HG02885 (cell line): ENCODE measurements around the gene ZNF575.
"Not testable (repeated sequence)": the region's sequence is repeated elsewhere in the genome, so short reads cannot be mapped to it uniquely, and the experiment has no call there.

ENCODE experiments used
- ATAC-seq: cut with Tn5 transposase; IDR thresholded peaks from one replicate; pipeline ENCODE4 v1.9.1; 2021; ENCODE audit warnings: mild to moderate bottlenecking; ENCODE audit not compliant: unreplicated experiment, poor library complexity

ZNF575 gene

GRCh38 chr19:43540381-43540780, 7.4 kb downstream of the ZNF575 start:
- no peak for ATAC-seq

GRCh38 chr19:43541920-43542650, 9.1 kb downstream of the ZNF575 start:
- ATAC-seq, result no peak

DNA sequence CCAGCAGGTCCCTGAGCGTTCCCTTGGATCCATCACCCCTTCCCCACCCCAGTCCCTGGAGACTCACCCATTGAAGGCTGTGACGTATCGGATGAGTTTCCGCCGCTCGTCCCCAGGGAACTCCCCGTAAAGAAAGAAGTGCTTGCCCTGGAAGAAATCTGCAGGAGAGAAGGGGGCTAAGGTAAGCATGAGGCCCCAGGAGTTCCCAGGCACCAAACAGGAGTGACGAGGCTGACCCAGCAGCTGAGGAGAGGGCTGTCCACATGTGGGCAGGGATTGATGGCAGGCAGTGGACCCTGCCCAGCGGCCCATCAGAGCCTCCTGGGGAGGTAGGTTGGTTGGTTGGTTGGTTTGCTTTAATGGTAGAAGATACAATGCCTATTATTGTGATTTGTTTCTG, 11.1 kb downstream of the ZNF575 start:
- no peak for ATAC-seq

- no peak for ATAC-seq
These were observed 12.3 kb downstream of the ZNF575 start for GRCh38 chr19:43545276-43545675.

- no peak for ATAC-seq
These were observed 13.0 kb downstream of the ZNF575 start for GRCh38 chr19:43545981-43546380.

DNA sequence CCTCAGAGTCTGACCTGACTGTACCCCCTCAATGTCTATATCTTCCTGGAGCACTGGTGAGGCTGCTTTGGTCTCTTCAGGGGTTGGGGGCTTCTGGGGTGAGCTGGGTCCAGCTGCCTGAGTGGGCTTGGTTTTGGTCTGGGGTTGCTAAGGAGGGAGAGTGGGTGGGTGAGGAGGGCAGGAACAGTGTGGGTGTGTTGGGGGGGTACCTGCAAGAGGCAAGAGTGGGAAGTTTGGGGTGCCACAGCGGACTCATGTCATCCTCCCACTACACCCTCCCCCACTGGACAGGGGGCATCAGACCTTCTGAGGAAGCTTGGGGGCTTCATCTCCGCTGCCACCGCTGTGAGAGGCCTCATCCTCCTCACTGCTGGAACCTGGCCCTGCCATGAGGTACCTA, 13.6 kb downstream of the ZNF575 start:
- ATAC-seq, result no peak

DNA sequence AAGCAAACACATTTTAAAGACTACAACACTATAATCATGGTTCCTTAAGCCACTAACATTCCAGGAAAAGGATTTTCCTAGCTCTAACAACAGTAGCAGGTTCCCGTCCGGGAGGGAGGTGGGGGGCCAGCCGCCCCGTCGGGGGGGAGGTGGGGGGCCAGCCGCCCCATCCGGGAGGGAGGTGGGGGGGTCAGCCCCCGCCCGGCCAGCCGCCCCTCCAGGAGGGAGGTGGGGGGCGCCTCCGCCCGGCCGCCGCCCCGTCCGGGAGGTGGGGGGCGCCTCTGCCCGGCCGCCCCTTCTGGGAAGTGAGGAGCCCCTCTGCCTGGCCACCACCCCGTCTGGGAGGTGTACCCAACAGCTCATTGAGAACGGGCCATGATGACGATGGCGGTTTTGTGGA, 14.9 kb downstream of the ZNF575 start:
- not testable (repeated sequence) for ATAC-seq

DNA sequence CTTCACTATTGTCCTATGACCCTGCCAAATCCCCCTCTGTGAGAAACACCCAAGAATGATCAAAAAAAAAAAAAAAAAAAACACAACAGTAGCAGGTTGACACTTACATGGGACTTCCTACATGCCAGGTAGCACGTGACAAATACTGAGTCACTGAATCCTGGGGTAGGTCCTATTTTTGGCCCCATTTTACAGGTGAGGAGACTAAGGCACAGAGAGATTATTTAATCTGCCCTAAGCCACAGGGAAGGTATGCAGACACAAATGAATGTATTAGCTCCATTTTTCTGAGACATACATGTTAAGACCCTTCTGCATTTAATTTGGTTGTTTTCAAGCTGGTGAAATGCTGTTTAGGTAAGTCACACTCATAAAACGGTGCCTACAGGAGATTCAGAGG, 15.7 kb downstream of the ZNF575 start:
- ATAC-seq, result no peak

- no peak for ATAC-seq
These were observed 18.6 kb downstream of the ZNF575 start for GRCh38 chr19:43551399-43552197.

DNA sequence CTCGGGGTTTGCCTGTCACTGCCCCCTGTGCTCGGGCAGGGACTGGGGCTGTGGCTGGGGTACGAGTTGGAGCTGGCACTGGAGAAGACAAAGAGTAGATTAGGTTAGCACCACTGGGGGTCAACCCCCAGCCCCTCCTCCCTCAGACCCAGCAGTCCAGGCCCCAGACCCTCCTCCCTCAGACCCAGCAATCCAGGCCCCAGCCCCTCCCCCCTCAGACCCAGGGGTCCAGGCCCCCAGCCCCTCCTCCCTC, 19.1 kb downstream of the ZNF575 start:
- ATAC-seq, result no peak

GRCh38 chr19:43552616-43553015, 19.6 kb downstream of the ZNF575 start:
- ATAC-seq, result no peak

- no peak for ATAC-seq
These were observed 20.7 kb downstream of the ZNF575 start for GRCh38 chr19:43553656-43554055.

DNA sequence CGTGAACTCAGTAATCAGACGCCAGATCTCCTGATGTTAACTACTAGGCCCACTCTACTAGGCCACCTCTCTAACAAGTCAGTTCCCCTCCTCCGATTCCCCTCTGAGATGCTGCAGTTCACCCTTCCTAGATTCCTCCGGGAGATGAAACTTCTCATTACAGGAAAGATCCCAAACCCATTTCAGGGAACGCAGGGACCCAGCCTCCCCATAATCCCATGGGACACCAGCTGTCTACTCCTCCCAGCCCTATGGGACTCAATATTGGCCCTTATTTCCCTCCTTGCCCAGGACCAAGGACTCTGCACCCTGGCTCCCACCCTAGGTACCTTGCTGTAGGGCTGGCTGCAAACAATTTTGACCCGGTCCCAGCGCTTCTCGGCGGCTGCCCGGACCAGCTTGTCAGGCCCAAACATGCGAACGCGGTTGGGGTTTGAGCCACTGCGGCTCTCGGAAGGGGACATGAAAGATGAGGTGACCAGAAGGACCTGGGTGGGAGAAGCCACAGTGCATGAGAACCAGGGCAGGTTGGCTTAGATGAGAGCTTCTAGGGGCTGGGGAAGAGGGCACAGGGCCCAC, 21.4 kb downstream of the ZNF575 start:
- no peak for ATAC-seq

GRCh38 chr19:43555185-43555770, 22.3 kb downstream of the ZNF575 start:
- ATAC-seq, result no peak

- no peak for ATAC-seq
These were observed 27.7 kb downstream of the ZNF575 start for GRCh38 chr19:43560687-43561086.

DNA sequence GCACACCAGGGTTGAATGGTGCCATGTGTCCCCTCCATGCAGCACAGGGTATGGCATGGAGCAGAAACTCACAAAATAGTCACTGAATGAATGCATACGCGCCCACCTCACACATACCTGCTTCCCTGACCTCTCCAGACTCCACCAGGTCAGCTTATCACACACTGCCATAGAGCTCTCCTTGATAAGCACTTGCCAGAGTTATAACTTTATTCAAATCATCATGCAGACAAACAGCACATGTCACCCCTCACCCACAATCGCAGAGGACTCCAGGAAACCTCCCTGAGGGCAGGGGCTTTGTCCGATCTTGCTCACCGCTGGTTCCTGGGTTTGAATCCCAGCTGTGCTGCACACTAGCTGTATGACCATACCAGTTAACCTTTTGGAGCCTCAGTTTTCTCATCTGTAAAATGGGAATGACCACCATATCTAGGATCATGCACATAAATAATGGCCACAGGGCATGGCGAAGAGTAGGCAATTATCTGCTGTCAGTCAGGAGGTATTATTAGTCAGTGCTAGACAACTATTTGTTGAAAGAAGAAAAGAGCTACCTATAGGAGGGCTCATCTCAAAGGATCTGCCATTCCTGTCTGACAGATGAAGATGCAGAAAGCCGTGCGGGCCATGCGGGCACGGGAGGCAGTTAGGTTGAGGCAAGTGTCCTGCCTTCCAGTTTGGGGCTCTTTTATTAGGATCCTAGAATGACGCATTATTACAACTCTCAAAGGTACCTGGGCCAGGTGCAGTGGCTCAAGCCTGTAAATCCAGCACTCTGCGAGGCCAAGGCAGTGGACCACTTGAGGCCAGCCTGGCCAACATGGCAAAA, 28.4 kb downstream of the ZNF575 start:
- no peak for ATAC-seq

- no peak for ATAC-seq
These were observed 29.3 kb downstream of the ZNF575 start for GRCh38 chr19:43562226-43562697.

DNA sequence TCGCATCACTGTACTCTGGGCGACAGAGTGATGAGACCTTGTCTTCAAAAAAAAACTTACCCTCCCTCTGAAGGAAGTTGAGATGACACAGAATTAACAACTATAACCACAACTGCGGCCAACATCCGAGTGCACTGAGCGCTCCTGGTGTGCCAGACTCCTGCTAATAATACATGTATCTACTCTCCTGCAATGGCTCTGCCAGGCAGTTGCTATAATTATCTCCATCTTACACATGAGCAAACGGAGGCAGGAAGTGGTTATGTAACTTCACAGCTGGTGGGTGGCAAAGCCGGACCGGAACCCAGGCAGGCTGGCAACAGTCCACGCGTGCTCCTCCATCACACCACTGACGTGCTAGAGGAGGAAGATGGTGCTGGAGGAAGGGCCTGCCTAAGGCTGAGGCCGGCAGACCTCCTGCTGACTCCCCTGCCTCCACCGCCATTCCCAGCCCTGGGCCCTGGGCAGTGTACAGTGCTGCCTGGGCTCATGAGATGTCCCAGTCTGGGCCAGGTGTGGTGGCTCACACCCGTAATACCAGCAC, 29.8 kb downstream of the ZNF575 start:
- no peak for ATAC-seq

DNA sequence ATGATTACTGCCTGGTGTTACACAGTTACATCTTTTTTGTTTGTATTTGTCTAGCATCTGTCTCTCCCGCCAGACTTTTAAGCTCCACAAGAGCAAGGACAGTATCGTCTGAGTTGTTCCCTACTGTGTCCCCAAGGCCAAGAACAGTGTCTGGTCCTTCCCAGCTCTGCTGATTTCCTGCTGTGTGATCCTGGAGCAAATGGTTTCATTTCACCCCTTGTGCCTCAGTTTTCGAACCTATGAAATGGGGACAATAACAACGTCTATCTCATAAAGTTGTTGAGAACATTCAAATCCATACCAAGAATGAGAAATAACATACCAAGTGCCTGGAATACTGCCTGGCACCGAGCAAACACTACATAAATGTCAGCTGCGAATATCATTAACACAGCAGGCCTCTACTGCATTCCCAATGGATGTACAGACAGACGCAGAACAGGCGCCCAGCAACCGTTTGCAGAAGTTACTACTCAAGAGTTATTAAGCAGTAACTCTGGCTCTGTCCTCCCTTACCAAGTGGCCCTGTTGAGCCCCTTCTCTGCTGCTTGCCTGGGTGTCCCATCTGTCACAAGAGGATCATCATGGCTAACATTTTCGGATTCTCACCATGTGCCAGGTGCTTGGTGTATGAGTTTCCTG, 30.9 kb downstream of the ZNF575 start:
- no peak for ATAC-seq

DNA sequence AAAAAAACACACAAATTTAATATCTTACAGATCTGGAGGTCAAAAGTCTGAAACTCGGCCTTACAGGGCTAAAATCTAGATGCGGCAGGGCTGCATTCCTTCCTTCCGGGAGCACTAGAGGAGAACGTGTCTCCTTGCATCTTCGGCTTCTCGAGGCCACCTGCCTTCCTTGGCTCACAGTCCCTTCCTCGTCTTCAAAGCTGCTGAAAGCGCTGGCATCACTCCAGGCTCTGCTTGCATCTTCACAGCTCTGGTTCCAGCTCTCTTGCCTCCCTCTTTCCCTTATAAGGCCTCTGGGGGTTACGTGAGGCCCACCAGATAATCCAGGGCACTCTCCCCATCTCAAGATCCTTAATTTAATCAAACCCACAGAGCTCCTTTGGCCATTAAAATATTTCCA, 31.8 kb downstream of the ZNF575 start:
- no peak for ATAC-seq
